ENCODE data around the gene KCNAB2. TPM values are rescaled to one million over a fixed set of nuclear protein-coding genes. Genes with fewer than 3 reads are reported as not detected.

The KCNAB2 gene
- total RNA-seq, 1 donor from 2014 or later: 7.2 TPM

GRCh38 chr1:6117624-6118023, 71.9 kb downstream of the KCNAB2 start:
- H3K9me3 Mint-ChIP-seq: peaks cover 7% of the 10 kb centered on the region
- TF ChIP-seq, protein P1, sequence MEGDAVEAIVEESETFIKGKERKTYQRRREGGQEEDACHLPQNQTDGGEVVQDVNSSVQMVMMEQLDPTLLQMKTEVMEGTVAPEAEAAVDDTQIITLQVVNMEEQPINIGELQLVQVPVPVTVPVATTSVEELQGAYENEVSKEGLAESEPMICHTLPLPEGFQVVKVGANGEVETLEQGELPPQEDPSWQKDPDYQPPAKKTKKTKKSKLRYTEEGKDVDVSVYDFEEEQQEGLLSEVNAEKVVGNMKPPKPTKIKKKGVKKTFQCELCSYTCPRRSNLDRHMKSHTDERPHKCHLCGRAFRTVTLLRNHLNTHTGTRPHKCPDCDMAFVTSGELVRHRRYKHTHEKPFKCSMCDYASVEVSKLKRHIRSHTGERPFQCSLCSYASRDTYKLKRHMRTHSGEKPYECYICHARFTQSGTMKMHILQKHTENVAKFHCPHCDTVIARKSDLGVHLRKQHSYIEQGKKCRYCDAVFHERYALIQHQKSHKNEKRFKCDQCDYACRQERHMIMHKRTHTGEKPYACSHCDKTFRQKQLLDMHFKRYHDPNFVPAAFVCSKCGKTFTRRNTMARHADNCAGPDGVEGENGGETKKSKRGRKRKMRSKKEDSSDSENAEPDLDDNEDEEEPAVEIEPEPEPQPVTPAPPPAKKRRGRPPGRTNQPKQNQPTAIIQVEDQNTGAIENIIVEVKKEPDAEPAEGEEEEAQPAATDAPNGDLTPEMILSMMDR (conservative IDR thresholded peaks at IDR 0.05): no peak
- DNase-seq (ENCODE audit: extremely low spot score, unreplicated experiment): no peak
- no peaks in the 10 kb centered on the region for H3K36me3 Mint-ChIP-seq
- no peak overlapping the region for H3K27ac Mint-ChIP-seq
- H3K4me3 Mint-ChIP-seq: no peak overlapping the region
- H3K27me3 Mint-ChIP-seq: peaks cover 13% of the 10 kb centered on the region
- H3K4me1 Mint-ChIP-seq (ENCODE audit: unreplicated experiment): no peaks in the 10 kb centered on the region

GRCh38 chr1:6118415-6118814, 72.7 kb downstream of the KCNAB2 start:
- no peaks in the 10 kb centered on the region for H3K4me1 Mint-ChIP-seq (ENCODE audit: unreplicated experiment)
- H3K27me3 Mint-ChIP-seq: peaks cover 13% of the 10 kb centered on the region
- H3K27ac Mint-ChIP-seq: no peak overlapping the region
- TF ChIP-seq, protein P1 (conservative IDR thresholded peaks at IDR 0.05): no peak
- H3K9me3 Mint-ChIP-seq: peaks cover 7% of the 10 kb centered on the region
- H3K36me3 Mint-ChIP-seq: no peaks in the 10 kb centered on the region
- no peak overlapping the region for H3K4me3 Mint-ChIP-seq
- DNase-seq (ENCODE audit: extremely low spot score, unreplicated experiment): no peak

DNA sequence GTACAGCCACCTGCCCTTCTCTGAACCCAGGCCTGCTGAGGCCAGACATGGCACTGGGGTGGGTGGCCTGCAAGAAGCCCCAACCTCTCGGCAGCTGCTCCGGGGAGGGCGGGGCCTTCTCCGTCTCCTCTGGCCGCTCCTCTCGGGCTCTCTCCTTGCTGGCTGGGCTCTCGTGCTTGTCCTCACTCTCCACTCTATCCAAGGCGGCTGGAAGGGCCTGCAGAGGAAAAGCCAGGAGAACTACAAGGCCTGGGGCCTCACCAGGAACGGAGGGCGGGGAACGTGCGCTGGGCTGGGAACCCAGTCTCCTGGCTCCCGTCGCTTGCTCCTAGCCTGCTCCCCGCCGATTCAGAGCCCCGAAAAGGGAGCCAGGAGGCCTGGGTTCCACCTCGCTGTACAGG, 75.3 kb downstream of the KCNAB2 start:
- Mint-ChIP-seq H3K27me3 (peaks cover 13% of the 10 kb centered on the region), H3K9me3 (peaks cover 7% of the 10 kb centered on the region), H3K4me1 (ENCODE audit: unreplicated experiment) (no peaks in the 10 kb centered on the region), H3K4me3 (no peak overlapping the region), H3K36me3 (no peaks in the 10 kb centered on the region), H3K27ac (no peak overlapping the region)
- TF ChIP-seq, protein P1 (conservative IDR thresholded peaks at IDR 0.05): no peak
- no peak for DNase-seq (ENCODE audit: extremely low spot score, unreplicated experiment)

GRCh38 chr1:6121651-6122370, 76.1 kb downstream of the KCNAB2 start:
- TF ChIP-seq, protein P1 (conservative IDR thresholded peaks at IDR 0.05): no peak
- Mint-ChIP-seq H3K9me3 (peaks cover 3% of the 10 kb centered on the region), H3K4me1 (ENCODE audit: unreplicated experiment) (no peaks in the 10 kb centered on the region), H3K27ac (no peak overlapping the region), H3K27me3 (peaks cover 9% of the 10 kb centered on the region), H3K4me3 (no peak overlapping the region), H3K36me3 (no peaks in the 10 kb centered on the region)
- DNase-seq (ENCODE audit: extremely low spot score, unreplicated experiment): no peak

GRCh38 chr1:6123083-6123482, 77.4 kb downstream of the KCNAB2 start:
- no peaks in the 10 kb centered on the region for H3K9me3 Mint-ChIP-seq
- no peaks in the 10 kb centered on the region for H3K4me1 Mint-ChIP-seq (ENCODE audit: unreplicated experiment)
- H3K36me3 Mint-ChIP-seq: no peaks in the 10 kb centered on the region
- H3K27ac Mint-ChIP-seq: no peak overlapping the region
- TF ChIP-seq, protein P1 (conservative IDR thresholded peaks at IDR 0.05): no peak
- no peak for DNase-seq (ENCODE audit: extremely low spot score, unreplicated experiment)
- peaks cover 7% of the 10 kb centered on the region for H3K27me3 Mint-ChIP-seq
- H3K4me3 Mint-ChIP-seq: no peak overlapping the region

Measured in type B pancreatic cell (in vitro differentiated cells).